Osteoblast (primary cell): ENCODE measurements around the gene UTP4. TPM values are rescaled to one million over a fixed set of nuclear protein-coding genes. Genes with fewer than 3 reads are reported as not detected.
"Not testable (repeated sequence)": the region's sequence is repeated elsewhere in the genome, so short reads cannot be mapped to it uniquely, and the experiment has no call there.

ENCODE experiments used
- DNase-seq: peaks from one replicate; pipeline ENCODE4 v3.0.0; 2011; ENCODE audit warnings: low spot score, mixed read lengths; ENCODE audit not compliant: insufficient read length; ENCODE audit errors: missing footprints
- H2AFZ ChIP-seq: 2 replicates; pipeline ENCODE4 v1.6.0; 2011; ENCODE audit warnings: mild to moderate bottlenecking, low read length
- H3K27ac ChIP-seq: 2 replicates; pipeline ENCODE4 v1.5.1; 2011; ENCODE audit warnings: mild to moderate bottlenecking, low read depth, low read length, moderate library complexity
- H3K27me3 ChIP-seq: 2 replicates; pipeline ENCODE4 v1.6.0; 2012; ENCODE audit warnings: mild to moderate bottlenecking, control low read depth, inconsistent platforms, low read length, moderate library complexity; ENCODE audit not compliant: insufficient read depth
- H3K36me3 ChIP-seq: 2 replicates; pipeline ENCODE4 v1.5.1; 2011; ENCODE audit warnings: mild to moderate bottlenecking, low read length, control low read depth, moderate library complexity; ENCODE audit not compliant: insufficient read depth
- H3K4me1 ChIP-seq: 2 replicates; pipeline ENCODE4 v1.5.1; 2011; ENCODE audit warnings: mild to moderate bottlenecking, low read length, control low read depth, moderate library complexity; ENCODE audit not compliant: insufficient read depth
- H3K4me2 ChIP-seq: 2 replicates; pipeline ENCODE4 v1.6.0; 2011; ENCODE audit warnings: mild to moderate bottlenecking, low read length; ENCODE audit not compliant: insufficient read depth
- H3K4me3 ChIP-seq: fragments of 200-600 bp; sonication (generic); 3 replicates; pipeline ENCODE4 v1.5.1; 2012; ENCODE audit warnings: mild to moderate bottlenecking, low read length, inconsistent platforms; ENCODE audit not compliant: insufficient read depth
- H3K79me2 ChIP-seq: 2 replicates; pipeline ENCODE4 v1.6.0; 2012; ENCODE audit warnings: mild to moderate bottlenecking, low read length, control low read depth, inconsistent platforms; ENCODE audit not compliant: insufficient read depth
- H3K9me3 ChIP-seq: 2 replicates; pipeline ENCODE4 v1.5.1; 2011; ENCODE audit warnings: low read depth, low read length, control low read depth
- H4K20me1 ChIP-seq: 2 replicates; pipeline ENCODE4 v1.6.0; 2012; ENCODE audit warnings: mild to moderate bottlenecking, low read length, control low read depth; ENCODE audit not compliant: insufficient read depth
- CTCF ChIP-seq: IDR thresholded peaks from 2 replicates; pipeline ENCODE4 v1.5.1; 2011; ENCODE audit warnings: mild to moderate bottlenecking, low read depth, low read length, moderate library complexity; ENCODE audit errors: extremely low read depth
- total RNA-seq: library from RNA; depleted of rRNA; stranded (reverse); fragments of >200 nt; gene quantifications from 2 replicates; pipeline ENCODE4 v1.2.3, GENCODE V29; 2012

Gene UTP4
- total RNA-seq, 1 donor, result 17.4 TPM

- no peak for DNase-seq
- Histone ChIP-seq H3K79me2 (peaks cover 45% of the 10 kb centered on the region), H3K4me1 (no peaks in the 10 kb centered on the region), H4K20me1 (no peaks in the 10 kb centered on the region), H3K9me3 (no peaks in the 10 kb centered on the region), H3K4me2 (no peak overlapping the region), H3K4me3 (no peak overlapping the region), H3K27ac (no peak overlapping the region), H2AFZ (no peak overlapping the region), H3K27me3 (no peaks in the 10 kb centered on the region), H3K36me3 (peaks cover 71% of the 10 kb centered on the region)
- no peak for TF ChIP-seq CTCF
These were observed 8.6 kb downstream of the UTP4 start for GRCh38 chr16:69141014-69141413.

GRCh38 chr16:69141936-69142335, 9.5 kb downstream of the UTP4 start:
- Histone ChIP-seq H3K27ac (no peak overlapping the region), H2AFZ (no peak overlapping the region), H3K4me1 (no peaks in the 10 kb centered on the region), H3K36me3 (peaks cover 69% of the 10 kb centered on the region), H3K4me2 (no peak overlapping the region), H3K9me3 (no peaks in the 10 kb centered on the region), H3K27me3 (no peaks in the 10 kb centered on the region), H3K79me2 (peaks cover 39% of the 10 kb centered on the region), H4K20me1 (no peaks in the 10 kb centered on the region), H3K4me3 (no peak overlapping the region)
- TF ChIP-seq CTCF, result no peak
- no peak for DNase-seq

GRCh38 chr16:69143116-69143515, 10.7 kb downstream of the UTP4 start:
- H3K4me2 ChIP-seq, result no peak overlapping the region
- TF ChIP-seq CTCF, result no peak
- H3K36me3 ChIP-seq, result peaks cover 57% of the 10 kb centered on the region
- H3K27ac ChIP-seq, result no peak overlapping the region
- no peaks in the 10 kb centered on the region for H3K9me3 ChIP-seq
- no peaks in the 10 kb centered on the region for H4K20me1 ChIP-seq
- no peaks in the 10 kb centered on the region for H3K4me1 ChIP-seq
- H2AFZ ChIP-seq, result no peak overlapping the region
- peaks cover 31% of the 10 kb centered on the region for H3K79me2 ChIP-seq
- DNase-seq, result no peak
- H3K4me3 ChIP-seq, result no peak overlapping the region
- H3K27me3 ChIP-seq, result no peaks in the 10 kb centered on the region

- H3K36me3 ChIP-seq, result peaks cover 49% of the 10 kb centered on the region
- no peak overlapping the region for H2AFZ ChIP-seq
- no peak overlapping the region for H3K4me2 ChIP-seq
- peaks cover 25% of the 10 kb centered on the region for H3K79me2 ChIP-seq
- H3K27me3 ChIP-seq, result no peaks in the 10 kb centered on the region
- peak overlapping the region; percentile 53 for H3K27ac ChIP-seq
- no peaks in the 10 kb centered on the region for H4K20me1 ChIP-seq
- peak; percentile 73 for DNase-seq
- H3K9me3 ChIP-seq, result no peaks in the 10 kb centered on the region
- H3K4me3 ChIP-seq, result no peak overlapping the region
- TF ChIP-seq CTCF, result no peak
- no peaks in the 10 kb centered on the region for H3K4me1 ChIP-seq
These were observed 13.2 kb downstream of the UTP4 start for GRCh38 chr16:69145658-69146057.

- not testable (repeated sequence) for H3K9me3 ChIP-seq, DNase-seq
These were observed 17.2 kb downstream of the UTP4 start for GRCh38 chr16:69149621-69150020.

More at GRCh38 chr16:69149621-69150020, 17.2 kb downstream of the UTP4 start:
- not testable (repeated sequence) for H3K27me3 ChIP-seq, H4K20me1 ChIP-seq, H3K27ac ChIP-seq, H3K4me2 ChIP-seq, H3K4me1 ChIP-seq, H2AFZ ChIP-seq, H3K4me3 ChIP-seq
- Histone ChIP-seq H3K36me3 (peaks cover 46% of the 10 kb centered on the region), H3K79me2 (peaks cover 13% of the 10 kb centered on the region)
